HT-29 (cell line): Measurements from ENCODE around the gene PHAX. TPM values are rescaled to one million over a fixed set of nuclear protein-coding genes. Genes with fewer than 3 reads are reported as not detected.
"Not testable (repeated sequence)": the region's sequence is repeated elsewhere in the genome, so short reads cannot be mapped to it uniquely, and the experiment has no call there.

Source experiments
- DNase-seq: peaks from one replicate; pipeline ENCODE4 v3.0.0-alpha.2; 2015; ENCODE audit warnings: low spot score
- total RNA-seq: library from RNA; depleted of rRNA; stranded (reverse); fragments of >200 nt; shearing (Covaris generic); gene quantifications from 2 replicates; pipeline ENCODE4 v1.2.3, GENCODE V29; 2014

The PHAX gene
- total RNA-seq, 1 experiment from 2014 or later: 20.3 TPM

- DNase-seq: no peak
Measured at GRCh38 chr5:126603402-126603991, 2.8 kb downstream of the PHAX start.

GRCh38 chr5:126605525-126605924 is 4.8 kb downstream of the PHAX start:
- no peak for DNase-seq

GRCh38 chr5:126610160-126610559 is 9.4 kb downstream of the PHAX start:
- DNase-seq: no peak

GRCh38 chr5:126610616-126611015 is 9.9 kb downstream of the PHAX start:
- DNase-seq: no peak

GRCh38 chr5:126613941-126614592 is 13.3 kb downstream of the PHAX start:
- DNase-seq: no peak

DNA sequence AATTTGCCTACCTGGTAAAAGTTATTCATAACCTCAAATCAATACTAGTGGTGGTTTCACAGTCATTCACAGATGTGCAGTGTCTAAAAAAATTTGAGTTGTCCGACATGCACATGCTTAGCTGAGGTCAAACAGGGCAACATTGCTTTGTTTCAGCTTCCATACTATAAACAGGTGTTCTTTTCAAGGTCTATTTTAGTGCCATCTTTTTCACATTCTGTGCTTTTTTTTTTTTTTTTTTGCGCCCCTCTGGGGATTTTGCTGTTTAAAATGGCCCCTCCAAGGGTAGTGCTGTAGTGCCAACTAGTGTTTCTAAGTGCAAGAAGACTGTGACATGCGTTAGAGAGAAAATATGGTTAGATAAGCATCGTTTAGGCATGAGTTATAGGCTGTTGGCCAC is 14.5 kb downstream of the PHAX start:
- DNase-seq: no peak

- DNase-seq: not testable (repeated sequence)
Measured at GRCh38 chr5:126617603-126618002, 16.9 kb downstream of the PHAX start.

GRCh38 chr5:126619781-126620180 is 19.0 kb downstream of the PHAX start:
- no peak for DNase-seq

GRCh38 chr5:126624534-126624933 is 23.8 kb downstream of the PHAX start:
- no peak for DNase-seq

DNA sequence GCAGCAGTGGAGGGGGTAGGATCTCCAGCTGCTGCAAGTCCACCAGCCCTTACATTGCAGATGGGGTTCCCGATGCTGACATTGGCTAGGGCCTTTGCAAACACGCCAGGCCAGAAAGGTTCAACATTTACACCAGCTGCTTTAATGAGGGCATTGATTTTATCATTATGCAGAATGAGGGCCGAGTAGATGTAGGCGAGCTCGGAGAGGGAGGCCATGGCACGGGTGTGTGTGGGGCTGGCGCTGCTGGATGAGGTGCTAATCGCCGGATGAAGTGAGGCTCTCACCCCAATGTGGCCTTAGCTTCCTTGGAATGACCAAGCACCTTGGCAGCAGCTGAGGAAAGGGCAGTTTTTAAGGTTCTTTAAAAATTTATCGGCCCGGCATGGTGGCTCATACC is 27.4 kb downstream of the PHAX start:
- no peak for DNase-seq

GRCh38 chr5:126631920-126632319 is 31.2 kb downstream of the PHAX start:
- no peak for DNase-seq

DNA sequence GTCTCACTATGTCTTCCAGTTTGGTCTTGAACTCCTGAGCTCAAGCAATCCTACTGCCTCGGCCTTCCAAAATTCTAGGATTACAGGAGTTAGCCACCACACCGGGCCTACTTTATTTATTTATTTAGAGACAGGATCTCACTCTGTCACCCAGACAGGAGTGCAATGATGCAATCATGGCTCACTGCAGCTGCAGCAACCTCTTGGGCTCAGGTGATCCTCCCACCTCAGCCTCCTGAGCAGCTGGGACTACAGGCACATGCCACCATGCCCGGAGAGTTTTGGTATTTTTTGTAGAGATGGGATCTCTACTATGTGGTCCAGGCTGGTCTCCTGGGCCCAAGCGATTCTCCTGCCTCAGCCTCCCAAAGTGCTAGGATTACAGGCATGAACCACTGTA is 32.8 kb downstream of the PHAX start:
- DNase-seq: no peak

DNA sequence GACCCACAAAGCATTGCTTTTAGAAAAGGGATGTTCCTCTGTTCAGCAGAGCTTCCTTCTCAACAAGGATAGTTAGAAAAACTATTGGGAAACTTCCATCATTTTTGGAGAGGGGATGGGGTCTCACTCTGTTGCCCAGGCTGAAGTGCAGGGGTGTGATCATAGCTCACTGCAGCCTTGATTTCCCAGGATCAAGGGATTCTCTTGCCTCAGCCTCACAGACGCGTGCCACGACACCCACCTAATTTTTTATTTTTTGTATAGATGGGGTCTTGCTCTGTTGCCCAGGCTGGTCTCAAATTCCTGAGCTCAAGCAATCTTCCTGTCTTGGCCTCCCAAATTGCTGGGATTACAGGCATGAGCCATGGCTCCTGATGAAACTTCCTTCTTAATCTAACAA is 34.8 kb downstream of the PHAX start:
- DNase-seq: no peak

GRCh38 chr5:126636956-126637355 is 36.2 kb downstream of the PHAX start:
- DNase-seq: no peak

GRCh38 chr5:126640866-126641265 is 40.1 kb downstream of the PHAX start:
- DNase-seq: no peak

- DNase-seq: no peak
Measured at GRCh38 chr5:126641387-126641786, 40.6 kb downstream of the PHAX start.

- no peak for DNase-seq
Measured at GRCh38 chr5:126645132-126645531, 44.4 kb downstream of the PHAX start.

DNA sequence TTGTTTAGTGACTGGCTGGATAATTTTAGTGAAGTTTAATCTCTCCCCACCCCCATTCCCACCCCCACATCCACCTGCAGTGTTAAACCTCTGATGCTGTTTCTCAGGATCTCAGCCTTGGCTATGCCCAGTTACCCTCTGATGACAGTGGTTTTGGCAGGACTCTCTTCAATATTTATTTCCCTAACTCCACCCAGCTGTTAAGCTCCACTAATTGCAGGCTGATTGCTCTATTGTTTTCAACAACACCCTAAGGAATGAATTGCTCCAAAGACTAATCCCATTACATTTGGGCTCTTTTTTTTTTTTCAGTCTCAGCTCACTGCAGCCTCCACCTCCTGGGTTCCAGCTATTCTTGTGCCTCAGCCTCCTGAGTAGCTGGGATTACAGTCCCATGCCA is 46.3 kb downstream of the PHAX start:
- DNase-seq: no peak

DNA sequence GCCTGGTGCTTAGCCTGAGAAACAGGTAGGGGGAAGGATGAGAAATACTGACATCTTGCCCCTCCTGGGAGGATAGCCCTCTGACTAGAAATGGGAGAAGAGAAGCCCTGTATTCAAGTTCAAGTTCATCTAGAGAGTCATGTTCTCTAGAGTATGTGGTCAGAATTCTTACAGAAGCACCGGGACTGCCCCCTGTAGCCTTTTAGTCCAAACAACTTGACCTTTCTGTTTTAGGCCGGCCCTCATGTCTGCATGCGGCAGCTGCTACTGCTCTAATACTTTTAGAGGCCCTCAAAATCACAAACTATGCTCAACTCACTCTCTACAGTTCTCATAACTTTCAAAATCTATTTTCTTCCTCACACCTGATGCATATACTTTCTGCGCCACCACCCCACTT is 47.7 kb downstream of the PHAX start:
- DNase-seq: no peak

DNA sequence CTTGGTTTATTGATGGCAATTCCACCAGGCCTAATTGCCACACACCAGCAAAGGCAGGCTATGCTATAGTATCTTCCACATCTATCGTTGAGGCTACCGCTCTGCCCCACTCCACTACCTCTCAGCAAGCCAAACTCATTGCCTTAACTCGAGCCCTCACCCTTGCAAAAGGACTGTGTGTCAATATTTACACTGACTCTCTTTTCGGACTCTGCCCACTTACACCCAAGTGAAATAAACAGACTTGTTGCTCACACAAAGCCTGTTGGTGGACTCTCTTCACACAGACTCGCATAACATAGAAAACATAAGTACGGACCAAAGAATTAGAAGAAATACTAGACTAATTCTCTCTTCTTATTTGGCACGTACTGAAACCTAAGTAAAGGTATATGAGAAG is 48.3 kb downstream of the PHAX start:
- DNase-seq: peak; percentile 49

DNA sequence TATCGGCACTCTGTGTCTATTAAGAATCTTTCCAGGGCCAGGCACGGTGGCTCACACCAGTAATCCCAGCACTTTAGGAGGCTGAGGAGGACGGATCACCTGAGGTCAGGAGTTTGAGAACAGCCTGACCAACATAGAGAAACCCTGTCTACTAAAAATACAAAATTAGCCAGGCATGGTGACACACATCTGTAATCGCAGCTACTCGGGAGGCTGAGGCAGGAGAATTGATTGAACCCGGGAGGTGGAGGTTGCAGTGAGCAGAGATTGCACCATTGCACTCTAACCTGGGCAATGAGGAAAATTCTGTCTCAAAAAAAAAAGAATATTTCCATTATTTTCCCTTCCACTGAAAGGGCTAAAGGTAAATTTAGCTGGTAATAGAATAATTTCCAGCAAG is 49.0 kb downstream of the PHAX start:
- DNase-seq: not testable (repeated sequence)

GRCh38 chr5:126650463-126650862 is 49.7 kb downstream of the PHAX start:
- DNase-seq: no peak

DNA sequence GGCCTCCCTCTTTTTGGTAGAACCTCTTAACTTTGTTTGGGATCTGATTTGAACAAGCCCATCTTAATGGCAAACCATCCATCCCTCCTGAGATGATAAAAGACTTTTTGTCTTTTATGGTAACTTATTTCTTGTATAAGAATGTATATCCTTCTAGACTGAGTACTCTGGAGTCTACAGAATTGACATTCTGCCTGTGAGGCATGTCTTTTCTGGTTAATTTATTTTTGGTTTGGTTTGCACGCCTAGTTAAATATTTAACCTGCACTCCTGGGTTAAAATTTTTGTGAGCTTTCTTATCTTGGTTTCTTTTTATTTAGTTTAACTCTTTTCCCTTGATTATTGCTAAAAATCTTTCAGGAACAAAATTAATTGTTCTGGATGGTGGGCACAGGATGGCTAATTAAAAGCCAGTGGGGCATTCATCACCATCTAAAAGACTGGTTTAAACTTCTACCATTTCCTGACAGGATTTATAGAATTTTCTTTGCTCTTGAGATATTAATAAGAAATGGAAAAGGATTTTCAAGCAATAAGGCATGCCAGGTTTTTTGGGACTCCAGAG is 50.3 kb downstream of the PHAX start:
- DNase-seq: no peak
